H9 (cell line): Measurements from ENCODE around the gene GRK1. TPM values are rescaled to one million over a fixed set of nuclear protein-coding genes. Genes with fewer than 3 reads are reported as not detected.

Experiments
- DNase-seq: peaks from one replicate; pipeline ENCODE4 v3.0.0-alpha.2; 2017
- H2AFZ ChIP-seq: one replicate; pipeline ENCODE4 v1.6.1; 2013; ENCODE audit warnings: mild to moderate bottlenecking, low read length, control low read depth, moderate library complexity
- H2AK5ac ChIP-seq: 2 replicates; pipeline ENCODE4 v1.6.1; 2013; ENCODE audit warnings: low read length, control low read depth, mixed read lengths; ENCODE audit not compliant: insufficient read length
- H2BK120ac ChIP-seq: one replicate; pipeline ENCODE4 v1.6.1; 2013; ENCODE audit warnings: low read depth, mild to moderate bottlenecking, low read length, control low read depth, inconsistent platforms; ENCODE audit not compliant: poor library complexity, severe bottlenecking
- H2BK12ac ChIP-seq: 2 replicates; pipeline ENCODE4 v1.6.1; 2013; ENCODE audit warnings: low read length, control low read depth, mixed read lengths, low read depth; ENCODE audit not compliant: insufficient read length
- H2BK15ac ChIP-seq: 2 replicates; pipeline ENCODE4 v1.6.1; 2013; ENCODE audit warnings: low read depth, low read length, control low read depth
- H2BK20ac ChIP-seq: one replicate; pipeline ENCODE4 v1.6.1; 2013; ENCODE audit warnings: low read depth, mild to moderate bottlenecking, low read length, control low read depth, inconsistent platforms; ENCODE audit not compliant: poor library complexity, severe bottlenecking
- H2BK5ac ChIP-seq: 2 replicates; pipeline ENCODE4 v1.6.1; 2013; ENCODE audit warnings: low read length, control low read depth, mixed read lengths; ENCODE audit not compliant: insufficient read length
- H3K14ac ChIP-seq: 2 replicates; pipeline ENCODE4 v1.6.1; 2013; ENCODE audit warnings: low read length, control low read depth; ENCODE audit not compliant: insufficient read depth
- H3K18ac ChIP-seq: 2 replicates; pipeline ENCODE4 v1.6.1; 2013; ENCODE audit warnings: low read depth, mild to moderate bottlenecking, mixed read lengths, low read length, control low read depth; ENCODE audit not compliant: insufficient read length
- H3K23ac ChIP-seq: 2 replicates; pipeline ENCODE4 v1.6.1; 2013; ENCODE audit warnings: low read length, control low read depth, mixed read lengths, low read depth; ENCODE audit not compliant: insufficient read length
- H3K23me2 ChIP-seq: 2 replicates; pipeline ENCODE4 v1.6.1; 2013; ENCODE audit warnings: low read depth, mild to moderate bottlenecking, mixed read lengths, low read length, control low read depth; ENCODE audit not compliant: insufficient read length, poor library complexity, severe bottlenecking
- H3K27ac ChIP-seq: 2 replicates; pipeline ENCODE4 v1.5.1; 2013; ENCODE audit warnings: low read length, control low read depth, mixed read lengths, low read depth; ENCODE audit not compliant: insufficient read length
- H3K27me3 ChIP-seq: 2 replicates; pipeline ENCODE4 v1.6.1; 2013; ENCODE audit warnings: low read length, control low read depth, inconsistent platforms; ENCODE audit not compliant: insufficient read depth
- H3K4ac ChIP-seq: 2 replicates; pipeline ENCODE4 v1.6.1; 2013; ENCODE audit warnings: low read depth, mild to moderate bottlenecking, control low read depth, inconsistent platforms, low read length, moderate library complexity
- H3K4me1 ChIP-seq: 2 replicates; pipeline ENCODE4 v1.6.1; 2013; ENCODE audit warnings: low read length, control low read depth, inconsistent platforms; ENCODE audit not compliant: insufficient read depth
- H3K4me2 ChIP-seq: 2 replicates; pipeline ENCODE4 v1.6.1; 2013; ENCODE audit warnings: low read length, control low read depth, mixed read lengths; ENCODE audit not compliant: insufficient read length, insufficient read depth
- H3K56ac ChIP-seq: 2 replicates; pipeline ENCODE4 v1.6.1; 2013; ENCODE audit warnings: low read depth, mild to moderate bottlenecking, mixed read lengths, low read length, control low read depth; ENCODE audit not compliant: insufficient read length
- H3K79me1 ChIP-seq: 2 replicates; pipeline ENCODE4 v1.6.1; 2013; ENCODE audit warnings: low read depth, mild to moderate bottlenecking, moderate library complexity, low read length, control low read depth, inconsistent platforms; ENCODE audit not compliant: insufficient read depth, poor library complexity, severe bottlenecking
- H3K79me2 ChIP-seq: 2 replicates; pipeline ENCODE4 v1.6.1; 2013; ENCODE audit warnings: low read length, control low read depth, inconsistent platforms; ENCODE audit not compliant: insufficient read depth
- H3K9ac ChIP-seq: 2 replicates; pipeline ENCODE4 v1.6.1; 2013; ENCODE audit warnings: low read length, control low read depth, mixed read lengths; ENCODE audit not compliant: insufficient read length; ENCODE audit errors: extremely low read depth
- H3K9me3 ChIP-seq: one replicate; pipeline ENCODE4 v1.6.1; 2013; ENCODE audit warnings: low read depth, low read length, inconsistent platforms; ENCODE audit not compliant: control insufficient read depth
- H3T11ph ChIP-seq: one replicate; pipeline ENCODE4 v1.6.1; 2013; ENCODE audit warnings: mild to moderate bottlenecking, low read length, control low read depth, inconsistent platforms
- H4K20me1 ChIP-seq: one replicate; pipeline ENCODE4 v1.6.1; 2013; ENCODE audit not compliant: control insufficient read depth, insufficient read length, insufficient read depth
- H4K5ac ChIP-seq: 2 replicates; pipeline ENCODE4 v1.6.1; 2013; ENCODE audit warnings: low read depth, mild to moderate bottlenecking, mixed read lengths, low read length, control low read depth; ENCODE audit not compliant: insufficient read length
- H4K8ac ChIP-seq: replicated peaks from 2 replicates; pipeline ENCODE4 v1.6.1; 2013; ENCODE audit warnings: low read length, control low read depth, mixed read lengths, low read depth; ENCODE audit not compliant: insufficient read length
- H4K91ac ChIP-seq: 2 replicates; pipeline ENCODE4 v1.6.1; 2013; ENCODE audit warnings: low read depth, mild to moderate bottlenecking, moderate library complexity, mixed read lengths, low read length, control low read depth; ENCODE audit not compliant: insufficient read length
- H3K27ac Mint-ChIP-seq, 3 experiments: 2 replicates in 2 of 3; 3 replicates in 1 of 3; pipeline ENCODE4 v1.8.0; 2020 to 2021; ENCODE audit warnings: mixed read lengths in 3 of 3, mild to moderate bottlenecking in 1 of 3, moderate library complexity in 1 of 3
- H3K27me3 Mint-ChIP-seq: 2 replicates; pipeline ENCODE4 v1.8.0; 2021; ENCODE audit warnings: low read depth, mild to moderate bottlenecking, moderate library complexity, mixed read lengths
- H3K36me3 Mint-ChIP-seq, 3 experiments: 2 replicates in 2 of 3; 3 replicates in 1 of 3; pipeline ENCODE4 v1.8.0; 2020 to 2021; ENCODE audit warnings: low read depth in 3 of 3, mixed read lengths in 3 of 3; ENCODE audit not compliant: insufficient read depth in 1 of 3
- H3K4me1 Mint-ChIP-seq, 2 experiments: 2 replicates each; pipeline ENCODE4 v1.8.0; 2020; ENCODE audit warnings: mixed read lengths in 2 of 2
- H3K4me3 Mint-ChIP-seq, 2 experiments: 2 replicates in 1 of 2; 3 replicates in 1 of 2; pipeline ENCODE4 v1.8.0; 2020 to 2021; ENCODE audit warnings: mild to moderate bottlenecking in 2 of 2, mixed read lengths in 2 of 2, moderate library complexity in 1 of 2
- H3K9me3 Mint-ChIP-seq, 2 experiments: 2 replicates in 1 of 2; 3 replicates in 1 of 2; pipeline ENCODE4 v1.8.0; 2020; ENCODE audit warnings: mild to moderate bottlenecking in 2 of 2, mixed read lengths in 2 of 2, moderate library complexity in 1 of 2
- whole genome bisulfite sequencing: extraction: QIAGEN DNeasy Blood & Tissue Kit; methylation state at CpG from one replicate; pipeline ENCODE4 v1.1.7; 2013; ENCODE audit warnings: missing lambda C conversion rate, low lambda C conversion rate, mixed read lengths; ENCODE audit not compliant: insufficient read length; ENCODE audit errors: extremely low coverage; 5-methylcytosine and 5-hydroxymethylcytosine counted together
- total RNA-seq: library from RNA; stranded (reverse); gene quantifications from 2 replicates; pipeline ENCODE4 v1.2.1, GENCODE V29; 2021
- TF ChIP-seq, protein P1 (sequence below): fragments of 200-600 bp; sonication (generic); conservative IDR thresholded peaks from 3 replicates; pipeline ENCODE4 v1.8.0; 2021; ENCODE audit warnings: antibody characterized with exemption, mild to moderate bottlenecking

Gene GRK1
- total RNA-seq, 1 experiment from 2014 or later = 0.31 TPM

DNA sequence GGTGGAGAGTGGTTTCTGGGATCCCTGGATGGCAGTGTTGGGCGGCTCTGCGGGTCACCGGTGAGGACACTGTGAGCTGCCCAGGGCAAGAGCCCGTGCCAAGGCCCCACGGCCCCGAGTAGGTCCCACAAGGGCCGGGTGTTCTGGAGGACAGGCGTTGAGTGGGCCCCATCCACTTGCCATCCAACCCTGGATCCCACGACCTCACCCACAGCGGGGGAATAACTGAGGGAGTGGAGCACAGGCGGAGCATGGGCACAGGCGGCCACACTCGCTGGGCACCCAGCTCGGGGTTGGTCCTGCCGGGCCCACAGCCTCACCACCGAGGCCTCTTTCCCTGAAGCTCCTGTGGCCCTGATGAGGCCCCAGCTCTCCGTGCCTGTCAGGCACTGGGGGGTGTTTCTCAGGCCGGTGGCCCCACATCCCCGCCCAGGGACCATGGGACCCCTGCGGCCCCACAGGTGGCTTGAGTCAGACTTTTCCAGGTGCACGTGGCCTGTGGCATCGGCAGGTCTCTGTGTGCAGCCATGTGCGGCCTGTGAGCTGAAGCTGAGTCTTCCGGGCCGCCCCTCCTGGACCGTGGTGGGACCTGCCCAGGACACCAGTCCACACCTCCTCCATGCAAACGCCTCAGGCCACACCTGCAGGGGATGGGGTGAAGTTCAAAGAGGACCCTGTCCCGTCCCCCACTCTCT, 108.6 kb downstream of the GRK1 start:
- Mint-ChIP-seq H3K4me1 (no peaks in the 10 kb centered on the region), H3K27ac (no peak overlapping the region), H3K27me3 (peaks cover 26% of the 10 kb centered on the region), H3K36me3 (no peaks in the 10 kb centered on the region; a peak in 2 of 7 replicates), H3K4me3 (no peak overlapping the region), H3K9me3 (peaks cover 0 to 4% of the 10 kb centered on the region in 2 experiments; a peak in 2 of 5 replicates)
- no peak overlapping the region for H2BK15ac ChIP-seq
- no peaks in the 10 kb centered on the region for H3K79me2 ChIP-seq
- H3K4me2 ChIP-seq = no peak overlapping the region
- H2BK120ac ChIP-seq = no peak overlapping the region
- WGBS = no CpG with 5 or more reads among the region's 28 CpGs
- no peak overlapping the region for H2BK20ac ChIP-seq
- no peak overlapping the region for H4K5ac ChIP-seq
- DNase-seq = no peak
- no peak overlapping the region for H4K91ac ChIP-seq
- no peaks in the 10 kb centered on the region for H3K4me1 ChIP-seq
- H3K9ac ChIP-seq = no peak overlapping the region
- H3K23ac ChIP-seq = no peak overlapping the region
- H2AK5ac ChIP-seq = no peak overlapping the region
- H3K23me2 ChIP-seq = no peaks in the 10 kb centered on the region
- H3K4ac ChIP-seq = no peak overlapping the region
- TF ChIP-seq, protein P1, sequence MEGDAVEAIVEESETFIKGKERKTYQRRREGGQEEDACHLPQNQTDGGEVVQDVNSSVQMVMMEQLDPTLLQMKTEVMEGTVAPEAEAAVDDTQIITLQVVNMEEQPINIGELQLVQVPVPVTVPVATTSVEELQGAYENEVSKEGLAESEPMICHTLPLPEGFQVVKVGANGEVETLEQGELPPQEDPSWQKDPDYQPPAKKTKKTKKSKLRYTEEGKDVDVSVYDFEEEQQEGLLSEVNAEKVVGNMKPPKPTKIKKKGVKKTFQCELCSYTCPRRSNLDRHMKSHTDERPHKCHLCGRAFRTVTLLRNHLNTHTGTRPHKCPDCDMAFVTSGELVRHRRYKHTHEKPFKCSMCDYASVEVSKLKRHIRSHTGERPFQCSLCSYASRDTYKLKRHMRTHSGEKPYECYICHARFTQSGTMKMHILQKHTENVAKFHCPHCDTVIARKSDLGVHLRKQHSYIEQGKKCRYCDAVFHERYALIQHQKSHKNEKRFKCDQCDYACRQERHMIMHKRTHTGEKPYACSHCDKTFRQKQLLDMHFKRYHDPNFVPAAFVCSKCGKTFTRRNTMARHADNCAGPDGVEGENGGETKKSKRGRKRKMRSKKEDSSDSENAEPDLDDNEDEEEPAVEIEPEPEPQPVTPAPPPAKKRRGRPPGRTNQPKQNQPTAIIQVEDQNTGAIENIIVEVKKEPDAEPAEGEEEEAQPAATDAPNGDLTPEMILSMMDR = no peak
- no peak overlapping the region for H3K18ac ChIP-seq
- H3K79me1 ChIP-seq = no peaks in the 10 kb centered on the region
- H4K20me1 ChIP-seq = peaks cover 2% of the 10 kb centered on the region
- no peak overlapping the region for H3K27ac ChIP-seq
- no peak overlapping the region for H2BK5ac ChIP-seq
- H3K56ac ChIP-seq = no peak overlapping the region
- H3K27me3 ChIP-seq = no peaks in the 10 kb centered on the region
- H3K9me3 ChIP-seq = no peaks in the 10 kb centered on the region
- H3T11ph ChIP-seq = no peak overlapping the region
- H2BK12ac ChIP-seq = no peak overlapping the region
- H3K14ac ChIP-seq = no peak overlapping the region
- H4K8ac ChIP-seq = no peak overlapping the region
- H2AFZ ChIP-seq = no peak overlapping the region
